GM19035 (cell line): ENCODE data around the gene HACD1.
A peak's percentile ranks its signal among the peaks of the same experiment; 100 is the strongest.

Experiments
- ATAC-seq: cut with Tn5 transposase; IDR thresholded peaks from one replicate; pipeline ENCODE4 v1.9.1; 2021; ENCODE audit not compliant: unreplicated experiment

Gene HACD1

GRCh38 chr10:17617031-17617911 is at the start of gene HACD1:
TSS of gene HACD1 (minus strand) at chr10:17617374. CDS start at chr10:17617339, 35 bp downstream.
- ATAC-seq = peak; percentile 58

- no peak for ATAC-seq
Observed at GRCh38 chr10:17665747-17666146, 48.6 kb upstream of the HACD1 start.

- no peak for ATAC-seq
Observed at GRCh38 chr10:17663450-17663849, 46.3 kb upstream of the HACD1 start.

- no peak for ATAC-seq
Observed at GRCh38 chr10:17662193-17663138, 45.3 kb upstream of the HACD1 start.

GRCh38 chr10:17661510-17661909 is 44.3 kb upstream of the HACD1 start:
- no peak for ATAC-seq

GRCh38 chr10:17660921-17661320 is 43.7 kb upstream of the HACD1 start:
- ATAC-seq = no peak

GRCh38 chr10:17659365-17659764 is 42.2 kb upstream of the HACD1 start:
- no peak for ATAC-seq

- ATAC-seq = no peak
Observed at GRCh38 chr10:17657103-17657500, 39.9 kb upstream of the HACD1 start.

- ATAC-seq = peak; percentile 94
Observed at GRCh38 chr10:17655567-17656146, 38.5 kb upstream of the HACD1 start.

GRCh38 chr10:17655009-17655408 is 37.8 kb upstream of the HACD1 start:
- peak; percentile 18 for ATAC-seq

- ATAC-seq = no peak
Observed at GRCh38 chr10:17652585-17652984, 35.4 kb upstream of the HACD1 start.

- no peak for ATAC-seq
Observed at GRCh38 chr10:17651896-17652295, 34.7 kb upstream of the HACD1 start.

GRCh38 chr10:17650416-17650815 is 33.2 kb upstream of the HACD1 start:
- no peak for ATAC-seq

GRCh38 chr10:17649836-17650235 is 32.7 kb upstream of the HACD1 start:
- no peak for ATAC-seq

GRCh38 chr10:17649052-17649451 is 31.9 kb upstream of the HACD1 start:
- ATAC-seq = no peak

- ATAC-seq = no peak
Observed at GRCh38 chr10:17648243-17649035, 31.3 kb upstream of the HACD1 start.

- ATAC-seq = no peak
Observed at GRCh38 chr10:17647326-17647725, 30.2 kb upstream of the HACD1 start.

- ATAC-seq = no peak
Observed at GRCh38 chr10:17645621-17646345, 28.6 kb upstream of the HACD1 start.

- ATAC-seq = peak; percentile 30
Observed at GRCh38 chr10:17644485-17644943, 27.3 kb upstream of the HACD1 start.
